SK-N-SH (cell line): ENCODE measurements around the gene BABAM2. TPM values are rescaled to one million over a fixed set of nuclear protein-coding genes. Genes with fewer than 3 reads are reported as not detected.

Source experiments
- CTCF ChIA-PET: fragments of 300-600, 350-600 bp; formaldehyde crosslinking; extraction: SDS; loops from one replicate; lab custom pipeline; 2021; lab: Yijun Ruan, JAX
- POLR2A ChIA-PET: fragments of 350-600 bp; sonication (Branson Sonifier 250); formaldehyde crosslinking; extraction: SDS; loops from one replicate; lab custom pipeline; 2020; ENCODE audit warnings: antibody characterized with exemption, inconsistent platforms; lab: Yijun Ruan, JAX
- DNase-seq: peaks from one replicate; pipeline ENCODE4 v3.0.0; 2012
- H2AFZ ChIP-seq: fragments of 200-600 bp; sonication (generic); 2 replicates; pipeline ENCODE4 v1.8.1; 2016; ENCODE audit warnings: antibody characterized with exemption, mild to moderate bottlenecking, low read depth
- H3F3A ChIP-seq: fragments of 200-600 bp; sonication (generic); replicated peaks from 2 replicates; pipeline ENCODE3; 2016; ENCODE audit warnings: antibody characterized with exemption, mild to moderate bottlenecking; ENCODE audit not compliant: insufficient read depth
- H3K27ac ChIP-seq, 2 experiments: fragments of 200-500 bp in 1 of 2; fragments of 200-600 bp in 1 of 2; sonication (Bioruptor generic) in 1 of 2; sonication (generic), shearing (Covaris generic) in 1 of 2; 2 replicates each; pipeline versions ENCODE4 v1.5.1 to v1.6.1; 2014 to 2016; ENCODE audit warnings: low read depth in 2 of 2, inconsistent platforms in 1 of 2, low read length in 1 of 2, mild to moderate bottlenecking in 1 of 2, mixed read lengths in 1 of 2
- H3K27me3 ChIP-seq: fragments of 200-600 bp; sonication (generic), shearing (Covaris generic); 2 replicates; pipeline ENCODE4 v1.6.1; 2016; ENCODE audit warnings: mixed run types; ENCODE audit not compliant: insufficient read depth
- H3K36me3 ChIP-seq, 2 experiments: fragments of 200-500 bp in 1 of 2; fragments of 200-600 bp in 1 of 2; sonication (Bioruptor generic) in 1 of 2; sonication (generic) in 1 of 2; replicated peaks in 1 of 2; 2 replicates each; pipeline versions ENCODE3 to v1.5.1; 2014 to 2016; ENCODE audit warnings: low read length in 1 of 2, mild to moderate bottlenecking in 1 of 2; ENCODE audit not compliant: insufficient read depth in 2 of 2, control insufficient read depth in 1 of 2
- H3K4me1 ChIP-seq, 2 experiments: fragments of 200-500 bp in 1 of 2; fragments of 200-600 bp in 1 of 2; sonication (Bioruptor generic) in 1 of 2; sonication (generic), shearing (Covaris generic) in 1 of 2; 2 replicates each; pipeline versions ENCODE4 v1.5.1 to v1.6.1; 2014 to 2016; ENCODE audit warnings: low read depth in 1 of 2, low read length in 1 of 2, mixed run types in 1 of 2; ENCODE audit not compliant: insufficient read depth in 2 of 2, control insufficient read depth in 1 of 2
- H3K4me2 ChIP-seq: fragments of 200-600 bp; sonication (generic), shearing (Covaris generic); 2 replicates; pipeline ENCODE4 v1.6.1; 2017; ENCODE audit warnings: mixed run types
- H3K4me3 ChIP-seq, 2 experiments: fragments of 200-500 bp in 1 of 2; fragments of 200-600 bp in 1 of 2; sonication (Bioruptor generic) in 1 of 2; sonication (generic), shearing (Covaris generic) in 1 of 2; 2 replicates each; pipeline versions ENCODE4 v1.5.1 to v1.8.1; 2014 to 2016; ENCODE audit warnings: low read depth in 2 of 2, inconsistent platforms in 1 of 2, low read length in 1 of 2, mild to moderate bottlenecking in 1 of 2, mixed read lengths in 1 of 2, moderate library complexity in 1 of 2
- H3K79me2 ChIP-seq: fragments of 200-600 bp; sonication (generic); 2 replicates; pipeline ENCODE4 v1.8.1; 2017; ENCODE audit warnings: mild to moderate bottlenecking; ENCODE audit not compliant: insufficient read depth
- H3K9ac ChIP-seq: fragments of 200-600 bp; sonication (generic); 2 replicates; pipeline ENCODE4 v1.6.1; 2017; ENCODE audit warnings: mixed run types
- H3K9me2 ChIP-seq: fragments of 200-600 bp; sonication (generic); 2 replicates; pipeline ENCODE4 v1.6.1; 2017; ENCODE audit warnings: mixed run types
- H3K9me3 ChIP-seq: fragments of 200-600 bp; sonication (generic); 2 replicates; pipeline ENCODE4 v1.6.1; 2017; ENCODE audit warnings: mixed run types, mild to moderate bottlenecking, moderate library complexity
- H4K20me1 ChIP-seq: fragments of 200-600 bp; sonication (generic); 2 replicates; pipeline ENCODE4 v1.6.1; 2017; ENCODE audit warnings: mild to moderate bottlenecking, mixed run types; ENCODE audit not compliant: insufficient read depth
- FOSL2 ChIP-seq: IDR thresholded peaks from 2 replicates; pipeline ENCODE4 v1.4.0; 2012; ENCODE audit warnings: low read depth, mild to moderate bottlenecking, moderate library complexity, borderline replicate concordance
- JUND ChIP-seq: IDR thresholded peaks from 2 replicates; pipeline ENCODE4 v1.4.0; 2012
- MXI1 ChIP-seq: IDR thresholded peaks from 2 replicates; pipeline ENCODE4 v1.6.1; 2012; ENCODE audit warnings: mild to moderate bottlenecking, low read depth, low read length, improper control_type of control experiment
- POLR2AphosphoS5 ChIP-seq: IDR thresholded peaks from 2 replicates; pipeline ENCODE4 v1.6.1; 2012; ENCODE audit warnings: low read depth, low read length
- RAD21 ChIP-seq: IDR thresholded peaks from 2 replicates; pipeline ENCODE4 v1.6.1; 2012; ENCODE audit warnings: mild to moderate bottlenecking, low read length
- RCOR1 ChIP-seq: fragments of 150-350 bp; IDR thresholded peaks from 2 replicates; pipeline ENCODE4 v1.6.1; 2017; ENCODE audit warnings: antibody characterized with exemption, low read length
- RXRA ChIP-seq: IDR thresholded peaks from 2 replicates; pipeline ENCODE4 v1.4.0; 2012; ENCODE audit warnings: low read depth, mild to moderate bottlenecking, borderline replicate concordance
- SIN3A ChIP-seq: IDR thresholded peaks from 2 replicates; pipeline ENCODE4 v1.6.1; 2012; ENCODE audit warnings: low read depth, mild to moderate bottlenecking, low read length, moderate library complexity, borderline replicate concordance
- TCF12 ChIP-seq: IDR thresholded peaks from 2 replicates; pipeline ENCODE4 v1.4.0; 2012
- WGBS: methylation state at CpG from one replicate; pipeline ENCODE4 v1.1.6; 2017; ENCODE audit warnings: low lambda C conversion rate; 5-methylcytosine and 5-hydroxymethylcytosine counted together
- polyA plus RNA-seq, 3 experiments: library from polyadenylated mRNA; depleted of rRNA; stranded (reverse); fragments of >200 nt; gene quantifications; 2 replicates each; pipeline ENCODE4 v1.2.3, GENCODE V29; 2012
- TF ChIP-seq, protein P1 (sequence below): IDR thresholded peaks from 2 replicates; pipeline ENCODE4 v1.4.0; 2012; ENCODE audit warnings: low read depth, borderline replicate concordance
- TF ChIP-seq, protein P2 (sequence below): fragments of 200-600 bp; sonication (generic); IDR thresholded peaks from 2 replicates; pipeline ENCODE4 v1.6.1; 2017; ENCODE audit warnings: antibody characterized with exemption, mild to moderate bottlenecking, moderate library complexity

The BABAM2 gene
- polyA plus RNA-seq, 1 of the 3 experiments (the other 2 are of a cell fraction) = 34.0 TPM

DNA sequence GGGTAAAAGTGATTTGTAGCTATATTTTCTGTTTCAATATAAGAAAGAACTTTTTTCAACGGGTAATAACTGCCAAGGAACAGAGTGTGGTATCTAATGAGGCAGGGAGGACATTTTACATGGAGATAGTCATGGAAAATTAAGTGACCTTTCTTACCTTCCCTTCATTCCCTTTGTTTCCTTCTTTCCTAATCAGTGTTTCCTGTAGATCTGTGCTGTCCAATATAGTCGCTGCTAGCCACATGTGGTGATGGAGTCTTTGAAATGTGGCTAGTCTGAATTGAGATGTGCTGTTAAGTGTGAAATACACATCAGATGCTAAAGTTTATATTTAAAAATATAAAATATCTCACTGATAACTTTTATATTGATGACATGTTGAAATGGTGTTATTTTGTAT is 81.8 kb downstream of the BABAM2 start:
- H3K9me2 ChIP-seq = no peaks in the 10 kb centered on the region
- no peak overlapping the region for H3K9ac ChIP-seq
- no peak for DNase-seq
- H3K4me2 ChIP-seq = no peak overlapping the region
- no peak overlapping the region for H2AFZ ChIP-seq
- CTCF ChIA-PET = interaction anchor here (0.5 to 1.9 kb wide), 4 partner anchors 11 to 266 kb away, joined by 3 to 10 read pairs (median 5); no protein-coding TSS in a partner anchor
- H3F3A ChIP-seq = peaks cover 5% of the 10 kb centered on the region
- H3K79me2 ChIP-seq = no peaks in the 10 kb centered on the region
- no peaks in the 10 kb centered on the region; a peak in 1 of 4 replicates for H3K4me1 ChIP-seq
- H3K27ac ChIP-seq = no peak overlapping the region
- no peaks in the 10 kb centered on the region for H3K9me3 ChIP-seq
- whole genome bisulfite sequencing = 94% methylated on average over 2 of the region's 2 CpGs
- TF ChIP-seq TCF12 (no peak), FOSL2 (no peak), JUND (no peak), RAD21 (no peak), POLR2AphosphoS5 (no peak), RXRA (no peak), MXI1 (no peak)
- TF ChIP-seq, protein P1, sequence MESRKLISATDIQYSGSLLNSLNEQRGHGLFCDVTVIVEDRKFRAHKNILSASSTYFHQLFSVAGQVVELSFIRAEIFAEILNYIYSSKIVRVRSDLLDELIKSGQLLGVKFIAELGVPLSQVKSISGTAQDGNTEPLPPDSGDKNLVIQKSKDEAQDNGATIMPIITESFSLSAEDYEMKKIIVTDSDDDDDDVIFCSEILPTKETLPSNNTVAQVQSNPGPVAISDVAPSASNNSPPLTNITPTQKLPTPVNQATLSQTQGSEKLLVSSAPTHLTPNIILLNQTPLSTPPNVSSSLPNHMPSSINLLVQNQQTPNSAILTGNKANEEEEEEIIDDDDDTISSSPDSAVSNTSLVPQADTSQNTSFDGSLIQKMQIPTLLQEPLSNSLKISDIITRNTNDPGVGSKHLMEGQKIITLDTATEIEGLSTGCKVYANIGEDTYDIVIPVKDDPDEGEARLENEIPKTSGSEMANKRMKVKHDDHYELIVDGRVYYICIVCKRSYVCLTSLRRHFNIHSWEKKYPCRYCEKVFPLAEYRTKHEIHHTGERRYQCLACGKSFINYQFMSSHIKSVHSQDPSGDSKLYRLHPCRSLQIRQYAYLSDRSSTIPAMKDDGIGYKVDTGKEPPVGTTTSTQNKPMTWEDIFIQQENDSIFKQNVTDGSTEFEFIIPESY = no peak
- TF ChIP-seq, all 33 proteins: peak for 0
- POLR2A ChIA-PET = no interaction called here
- H4K20me1 ChIP-seq = no peaks in the 10 kb centered on the region
- no peak overlapping the region for H3K4me3 ChIP-seq
- peaks cover 0 to 3% of the 10 kb centered on the region in 2 experiments for H3K36me3 ChIP-seq
- H3K27me3 ChIP-seq = no peaks in the 10 kb centered on the region

DNA sequence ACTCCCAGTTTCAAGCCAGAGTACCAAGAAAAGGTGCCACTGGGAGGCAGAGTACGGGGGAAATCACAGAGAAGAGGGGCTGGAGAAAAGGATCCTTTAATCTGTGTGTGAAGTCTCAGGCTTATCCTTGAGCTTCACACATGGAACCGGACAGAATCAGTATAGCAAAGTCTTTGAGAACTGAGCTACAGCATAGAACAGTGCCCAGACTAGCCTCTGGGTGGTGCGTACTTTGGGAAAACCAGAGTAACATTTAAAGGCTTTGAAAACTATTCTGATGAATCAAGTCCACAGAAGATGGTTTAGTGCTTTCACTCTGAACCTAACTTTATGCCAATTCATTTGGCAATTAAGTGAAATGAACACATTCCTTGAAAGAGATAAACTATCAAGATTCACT is 83.1 kb downstream of the BABAM2 start:
- POLR2A ChIA-PET = no interaction called here
- H3K9ac ChIP-seq = no peak overlapping the region
- no peak for DNase-seq

More for the DNA sequence above, 83.1 kb downstream of the BABAM2 start:
- Histone ChIP-seq H3K9me3 (no peaks in the 10 kb centered on the region), H3K79me2 (no peaks in the 10 kb centered on the region), H3K9me2 (no peaks in the 10 kb centered on the region), H3K27me3 (no peaks in the 10 kb centered on the region), H2AFZ (no peak overlapping the region), H4K20me1 (no peaks in the 10 kb centered on the region), H3K4me1 (no peaks in the 10 kb centered on the region; a peak in 2 of 4 replicates), H3F3A (peaks cover 18% of the 10 kb centered on the region), H3K27ac (no peak overlapping the region), H3K36me3 (peaks cover 0 to 3% of the 10 kb centered on the region in 2 experiments), H3K4me3 (no peak overlapping the region), H3K4me2 (no peak overlapping the region)
- CTCF ChIA-PET = no interaction called here
- TF ChIP-seq, protein P2, sequence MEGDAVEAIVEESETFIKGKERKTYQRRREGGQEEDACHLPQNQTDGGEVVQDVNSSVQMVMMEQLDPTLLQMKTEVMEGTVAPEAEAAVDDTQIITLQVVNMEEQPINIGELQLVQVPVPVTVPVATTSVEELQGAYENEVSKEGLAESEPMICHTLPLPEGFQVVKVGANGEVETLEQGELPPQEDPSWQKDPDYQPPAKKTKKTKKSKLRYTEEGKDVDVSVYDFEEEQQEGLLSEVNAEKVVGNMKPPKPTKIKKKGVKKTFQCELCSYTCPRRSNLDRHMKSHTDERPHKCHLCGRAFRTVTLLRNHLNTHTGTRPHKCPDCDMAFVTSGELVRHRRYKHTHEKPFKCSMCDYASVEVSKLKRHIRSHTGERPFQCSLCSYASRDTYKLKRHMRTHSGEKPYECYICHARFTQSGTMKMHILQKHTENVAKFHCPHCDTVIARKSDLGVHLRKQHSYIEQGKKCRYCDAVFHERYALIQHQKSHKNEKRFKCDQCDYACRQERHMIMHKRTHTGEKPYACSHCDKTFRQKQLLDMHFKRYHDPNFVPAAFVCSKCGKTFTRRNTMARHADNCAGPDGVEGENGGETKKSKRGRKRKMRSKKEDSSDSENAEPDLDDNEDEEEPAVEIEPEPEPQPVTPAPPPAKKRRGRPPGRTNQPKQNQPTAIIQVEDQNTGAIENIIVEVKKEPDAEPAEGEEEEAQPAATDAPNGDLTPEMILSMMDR = peak; percentile 40; the same call in 1 of the 2 replicates
- TF ChIP-seq RAD21 (peak; percentile 18; the same call in 1 of the 2 replicates), RCOR1 (no peak), MXI1 (no peak), SIN3A (no peak)
- WGBS = 80% methylated on average over 3 of the region's 3 CpGs
